Measurements from ENCODE around the gene MAPK12.

DNA sequence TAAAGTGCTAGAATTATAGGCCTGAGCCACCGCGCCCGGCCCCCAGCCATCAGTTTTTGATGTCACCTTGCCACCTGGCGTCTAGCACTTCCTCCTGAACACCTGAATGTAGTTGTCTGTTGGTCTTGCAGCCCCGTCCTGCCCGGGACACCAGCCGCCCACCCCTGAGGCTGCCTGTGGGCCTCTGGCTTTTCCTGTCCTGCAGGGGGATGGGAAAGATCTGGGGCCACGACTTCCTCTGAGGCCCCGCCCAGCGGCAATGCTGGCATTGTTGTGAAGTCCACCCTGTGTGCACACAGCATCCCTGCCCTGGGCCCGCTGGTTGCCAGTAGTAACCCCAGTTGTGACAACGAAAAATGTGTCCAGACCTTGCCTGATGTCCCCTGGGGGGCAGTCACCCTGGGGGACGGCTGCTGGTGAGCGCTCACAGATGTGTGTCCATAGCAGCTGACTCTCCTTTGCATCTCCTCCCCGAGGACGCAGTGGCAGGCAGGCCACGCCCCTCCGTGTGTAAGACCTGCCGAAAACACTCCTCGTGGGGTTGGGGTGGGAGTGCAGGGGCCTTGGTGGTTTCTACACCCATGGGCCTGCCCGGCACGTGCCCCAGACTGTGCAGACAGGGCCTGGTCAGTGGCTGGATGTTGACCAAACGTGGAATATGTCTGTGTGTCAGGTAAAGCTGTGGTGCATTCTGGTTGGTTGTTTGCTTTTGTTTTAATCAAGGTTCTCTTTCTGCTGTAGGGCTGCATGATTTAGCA is 53.9 kb downstream of the MAPK12 start:
- TF ChIP-seq, protein P1, sequence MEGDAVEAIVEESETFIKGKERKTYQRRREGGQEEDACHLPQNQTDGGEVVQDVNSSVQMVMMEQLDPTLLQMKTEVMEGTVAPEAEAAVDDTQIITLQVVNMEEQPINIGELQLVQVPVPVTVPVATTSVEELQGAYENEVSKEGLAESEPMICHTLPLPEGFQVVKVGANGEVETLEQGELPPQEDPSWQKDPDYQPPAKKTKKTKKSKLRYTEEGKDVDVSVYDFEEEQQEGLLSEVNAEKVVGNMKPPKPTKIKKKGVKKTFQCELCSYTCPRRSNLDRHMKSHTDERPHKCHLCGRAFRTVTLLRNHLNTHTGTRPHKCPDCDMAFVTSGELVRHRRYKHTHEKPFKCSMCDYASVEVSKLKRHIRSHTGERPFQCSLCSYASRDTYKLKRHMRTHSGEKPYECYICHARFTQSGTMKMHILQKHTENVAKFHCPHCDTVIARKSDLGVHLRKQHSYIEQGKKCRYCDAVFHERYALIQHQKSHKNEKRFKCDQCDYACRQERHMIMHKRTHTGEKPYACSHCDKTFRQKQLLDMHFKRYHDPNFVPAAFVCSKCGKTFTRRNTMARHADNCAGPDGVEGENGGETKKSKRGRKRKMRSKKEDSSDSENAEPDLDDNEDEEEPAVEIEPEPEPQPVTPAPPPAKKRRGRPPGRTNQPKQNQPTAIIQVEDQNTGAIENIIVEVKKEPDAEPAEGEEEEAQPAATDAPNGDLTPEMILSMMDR (IDR thresholded peaks at IDR 0.05): no peak
- no peak for TF ChIP-seq POLR2A (IDR thresholded peaks at IDR 0.05)
